H9 (cell line): ENCODE results near the gene MED27. TPM values are rescaled to one million over a fixed set of nuclear protein-coding genes. Genes with fewer than 3 reads are reported as not detected.

Experiments used
- DNase-seq: peaks from one replicate; pipeline ENCODE4 v3.0.0-alpha.2; 2017
- H2AFZ ChIP-seq: one replicate; pipeline ENCODE4 v1.6.1; 2013; ENCODE audit warnings: mild to moderate bottlenecking, low read length, control low read depth, moderate library complexity
- H2AK5ac ChIP-seq: 2 replicates; pipeline ENCODE4 v1.6.1; 2013; ENCODE audit warnings: low read length, control low read depth, mixed read lengths; ENCODE audit not compliant: insufficient read length
- H2BK120ac ChIP-seq: one replicate; pipeline ENCODE4 v1.6.1; 2013; ENCODE audit warnings: low read depth, mild to moderate bottlenecking, low read length, control low read depth, inconsistent platforms; ENCODE audit not compliant: poor library complexity, severe bottlenecking
- H2BK12ac ChIP-seq: 2 replicates; pipeline ENCODE4 v1.6.1; 2013; ENCODE audit warnings: low read length, control low read depth, mixed read lengths, low read depth; ENCODE audit not compliant: insufficient read length
- H2BK15ac ChIP-seq: 2 replicates; pipeline ENCODE4 v1.6.1; 2013; ENCODE audit warnings: low read depth, low read length, control low read depth
- H2BK20ac ChIP-seq: one replicate; pipeline ENCODE4 v1.6.1; 2013; ENCODE audit warnings: low read depth, mild to moderate bottlenecking, low read length, control low read depth, inconsistent platforms; ENCODE audit not compliant: poor library complexity, severe bottlenecking
- H2BK5ac ChIP-seq: 2 replicates; pipeline ENCODE4 v1.6.1; 2013; ENCODE audit warnings: low read length, control low read depth, mixed read lengths; ENCODE audit not compliant: insufficient read length
- H3K14ac ChIP-seq: 2 replicates; pipeline ENCODE4 v1.6.1; 2013; ENCODE audit warnings: low read length, control low read depth; ENCODE audit not compliant: insufficient read depth
- H3K18ac ChIP-seq: 2 replicates; pipeline ENCODE4 v1.6.1; 2013; ENCODE audit warnings: low read depth, mild to moderate bottlenecking, mixed read lengths, low read length, control low read depth; ENCODE audit not compliant: insufficient read length
- H3K23ac ChIP-seq: 2 replicates; pipeline ENCODE4 v1.6.1; 2013; ENCODE audit warnings: low read length, control low read depth, mixed read lengths, low read depth; ENCODE audit not compliant: insufficient read length
- H3K23me2 ChIP-seq: 2 replicates; pipeline ENCODE4 v1.6.1; 2013; ENCODE audit warnings: low read depth, mild to moderate bottlenecking, mixed read lengths, low read length, control low read depth; ENCODE audit not compliant: insufficient read length, poor library complexity, severe bottlenecking
- H3K27ac ChIP-seq: 2 replicates; pipeline ENCODE4 v1.5.1; 2013; ENCODE audit warnings: low read length, control low read depth, mixed read lengths, low read depth; ENCODE audit not compliant: insufficient read length
- H3K27me3 ChIP-seq: 2 replicates; pipeline ENCODE4 v1.6.1; 2013; ENCODE audit warnings: low read length, control low read depth, inconsistent platforms; ENCODE audit not compliant: insufficient read depth
- H3K4ac ChIP-seq: 2 replicates; pipeline ENCODE4 v1.6.1; 2013; ENCODE audit warnings: low read depth, mild to moderate bottlenecking, control low read depth, inconsistent platforms, low read length, moderate library complexity
- H3K4me1 ChIP-seq: 2 replicates; pipeline ENCODE4 v1.6.1; 2013; ENCODE audit warnings: low read length, control low read depth, inconsistent platforms; ENCODE audit not compliant: insufficient read depth
- H3K4me2 ChIP-seq: 2 replicates; pipeline ENCODE4 v1.6.1; 2013; ENCODE audit warnings: low read length, control low read depth, mixed read lengths; ENCODE audit not compliant: insufficient read length, insufficient read depth
- H3K56ac ChIP-seq: 2 replicates; pipeline ENCODE4 v1.6.1; 2013; ENCODE audit warnings: low read depth, mild to moderate bottlenecking, mixed read lengths, low read length, control low read depth; ENCODE audit not compliant: insufficient read length
- H3K79me1 ChIP-seq: 2 replicates; pipeline ENCODE4 v1.6.1; 2013; ENCODE audit warnings: low read depth, mild to moderate bottlenecking, moderate library complexity, low read length, control low read depth, inconsistent platforms; ENCODE audit not compliant: insufficient read depth, poor library complexity, severe bottlenecking
- H3K79me2 ChIP-seq: 2 replicates; pipeline ENCODE4 v1.6.1; 2013; ENCODE audit warnings: low read length, control low read depth, inconsistent platforms; ENCODE audit not compliant: insufficient read depth
- H3K9ac ChIP-seq: 2 replicates; pipeline ENCODE4 v1.6.1; 2013; ENCODE audit warnings: low read length, control low read depth, mixed read lengths; ENCODE audit not compliant: insufficient read length; ENCODE audit errors: extremely low read depth
- H3K9me3 ChIP-seq: one replicate; pipeline ENCODE4 v1.6.1; 2013; ENCODE audit warnings: low read depth, low read length, inconsistent platforms; ENCODE audit not compliant: control insufficient read depth
- H3T11ph ChIP-seq: one replicate; pipeline ENCODE4 v1.6.1; 2013; ENCODE audit warnings: mild to moderate bottlenecking, low read length, control low read depth, inconsistent platforms
- H4K20me1 ChIP-seq: one replicate; pipeline ENCODE4 v1.6.1; 2013; ENCODE audit not compliant: control insufficient read depth, insufficient read length, insufficient read depth
- H4K5ac ChIP-seq: 2 replicates; pipeline ENCODE4 v1.6.1; 2013; ENCODE audit warnings: low read depth, mild to moderate bottlenecking, mixed read lengths, low read length, control low read depth; ENCODE audit not compliant: insufficient read length
- H4K8ac ChIP-seq: replicated peaks from 2 replicates; pipeline ENCODE4 v1.6.1; 2013; ENCODE audit warnings: low read length, control low read depth, mixed read lengths, low read depth; ENCODE audit not compliant: insufficient read length
- H4K91ac ChIP-seq: 2 replicates; pipeline ENCODE4 v1.6.1; 2013; ENCODE audit warnings: low read depth, mild to moderate bottlenecking, moderate library complexity, mixed read lengths, low read length, control low read depth; ENCODE audit not compliant: insufficient read length
- H3K27ac Mint-ChIP-seq, 3 experiments: 2 replicates in 2 of 3; 3 replicates in 1 of 3; pipeline ENCODE4 v1.8.0; 2020 to 2021; ENCODE audit warnings: mixed read lengths in 3 of 3, mild to moderate bottlenecking in 1 of 3, moderate library complexity in 1 of 3
- H3K27me3 Mint-ChIP-seq: 2 replicates; pipeline ENCODE4 v1.8.0; 2021; ENCODE audit warnings: low read depth, mild to moderate bottlenecking, moderate library complexity, mixed read lengths
- H3K36me3 Mint-ChIP-seq, 3 experiments: 2 replicates in 2 of 3; 3 replicates in 1 of 3; pipeline ENCODE4 v1.8.0; 2020 to 2021; ENCODE audit warnings: low read depth in 3 of 3, mixed read lengths in 3 of 3; ENCODE audit not compliant: insufficient read depth in 1 of 3
- H3K4me1 Mint-ChIP-seq, 2 experiments: 2 replicates each; pipeline ENCODE4 v1.8.0; 2020; ENCODE audit warnings: mixed read lengths in 2 of 2
- H3K4me3 Mint-ChIP-seq, 2 experiments: 2 replicates in 1 of 2; 3 replicates in 1 of 2; pipeline ENCODE4 v1.8.0; 2020 to 2021; ENCODE audit warnings: mild to moderate bottlenecking in 2 of 2, mixed read lengths in 2 of 2, moderate library complexity in 1 of 2
- H3K9me3 Mint-ChIP-seq, 2 experiments: 2 replicates in 1 of 2; 3 replicates in 1 of 2; pipeline ENCODE4 v1.8.0; 2020; ENCODE audit warnings: mild to moderate bottlenecking in 2 of 2, mixed read lengths in 2 of 2, moderate library complexity in 1 of 2
- WGBS: extraction: QIAGEN DNeasy Blood & Tissue Kit; methylation state at CpG from one replicate; pipeline ENCODE4 v1.1.7; 2013; ENCODE audit warnings: missing lambda C conversion rate, low lambda C conversion rate, mixed read lengths; ENCODE audit not compliant: insufficient read length; ENCODE audit errors: extremely low coverage; 5-methylcytosine and 5-hydroxymethylcytosine counted together
- total RNA-seq: library from RNA; stranded (reverse); gene quantifications from 2 replicates; pipeline ENCODE4 v1.2.1, GENCODE V29; 2021
- TF ChIP-seq, protein P1 (sequence below): fragments of 200-600 bp; sonication (generic); conservative IDR thresholded peaks from 3 replicates; pipeline ENCODE4 v1.8.0; 2021; ENCODE audit warnings: antibody characterized with exemption, mild to moderate bottlenecking

Gene MED27
- total RNA-seq, 1 experiment from 2014 or later: 33.5 TPM

DNA sequence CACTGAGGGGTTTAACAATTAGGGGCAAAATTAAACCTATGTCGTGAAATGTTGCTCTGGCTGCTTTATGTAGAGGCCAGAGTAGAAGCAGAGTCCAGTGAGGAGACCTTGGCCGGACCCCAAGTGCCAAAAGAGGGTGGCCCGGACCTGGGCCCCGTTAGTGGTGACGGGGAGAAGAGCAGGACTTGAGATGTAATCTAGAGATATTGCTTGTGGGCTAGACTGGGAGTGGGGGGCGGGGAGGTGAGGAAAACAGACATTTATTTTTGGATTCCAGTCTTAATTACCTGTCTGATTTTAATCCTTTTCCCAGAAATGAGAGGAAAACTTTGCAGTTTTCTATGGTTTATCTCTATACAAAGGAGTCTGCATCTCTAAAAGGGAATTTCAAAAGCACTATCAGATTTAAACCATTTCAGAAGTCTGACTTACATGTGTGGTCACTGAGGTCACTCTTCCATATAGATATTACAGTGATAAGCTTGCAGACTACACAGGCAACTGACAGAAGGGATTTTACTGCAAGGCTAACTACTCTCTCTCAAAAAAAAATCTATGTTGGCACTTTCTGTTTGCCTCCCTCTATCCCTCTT is 108.1 kb downstream of the MED27 start:
- Histone ChIP-seq H3K4ac (no peak overlapping the region), H2AK5ac (no peak overlapping the region), H3K56ac (no peak overlapping the region), H2BK20ac (no peak overlapping the region), H3K18ac (no peak overlapping the region), H4K5ac (no peak overlapping the region), H3K9me3 (no peaks in the 10 kb centered on the region), H4K91ac (no peak overlapping the region), H3K14ac (no peak overlapping the region), H3K23me2 (no peaks in the 10 kb centered on the region), H4K20me1 (no peaks in the 10 kb centered on the region), H3K4me1 (no peaks in the 10 kb centered on the region), H3K4me2 (no peak overlapping the region), H2AFZ (no peak overlapping the region), H3K79me1 (no peaks in the 10 kb centered on the region), H2BK15ac (no peak overlapping the region), H3K23ac (no peak overlapping the region), H3K27me3 (peaks cover 4% of the 10 kb centered on the region; the same call in 1 of the 2 replicates), H3K9ac (no peak overlapping the region), H4K8ac (no peak overlapping the region), H3T11ph (no peak overlapping the region), H2BK12ac (no peak overlapping the region), H3K79me2 (no peaks in the 10 kb centered on the region), H3K27ac (no peak overlapping the region), H2BK5ac (no peak overlapping the region), H2BK120ac (no peak overlapping the region)
- Mint-ChIP-seq H3K27ac (no peak overlapping the region), H3K27me3 (peaks cover 8% of the 10 kb centered on the region), H3K36me3 (0 out of 7 replicates have a peak, but pooled peaks cover 0 to 2% (median 0%) of the 10 kb centered on the region in 3 experiments), H3K4me3 (no peak overlapping the region; a peak in 1 of 5 replicates), H3K4me1 (peaks cover 3 to 6% of the 10 kb centered on the region in 2 experiments), H3K9me3 (no peaks in the 10 kb centered on the region)
- TF ChIP-seq, protein P1, sequence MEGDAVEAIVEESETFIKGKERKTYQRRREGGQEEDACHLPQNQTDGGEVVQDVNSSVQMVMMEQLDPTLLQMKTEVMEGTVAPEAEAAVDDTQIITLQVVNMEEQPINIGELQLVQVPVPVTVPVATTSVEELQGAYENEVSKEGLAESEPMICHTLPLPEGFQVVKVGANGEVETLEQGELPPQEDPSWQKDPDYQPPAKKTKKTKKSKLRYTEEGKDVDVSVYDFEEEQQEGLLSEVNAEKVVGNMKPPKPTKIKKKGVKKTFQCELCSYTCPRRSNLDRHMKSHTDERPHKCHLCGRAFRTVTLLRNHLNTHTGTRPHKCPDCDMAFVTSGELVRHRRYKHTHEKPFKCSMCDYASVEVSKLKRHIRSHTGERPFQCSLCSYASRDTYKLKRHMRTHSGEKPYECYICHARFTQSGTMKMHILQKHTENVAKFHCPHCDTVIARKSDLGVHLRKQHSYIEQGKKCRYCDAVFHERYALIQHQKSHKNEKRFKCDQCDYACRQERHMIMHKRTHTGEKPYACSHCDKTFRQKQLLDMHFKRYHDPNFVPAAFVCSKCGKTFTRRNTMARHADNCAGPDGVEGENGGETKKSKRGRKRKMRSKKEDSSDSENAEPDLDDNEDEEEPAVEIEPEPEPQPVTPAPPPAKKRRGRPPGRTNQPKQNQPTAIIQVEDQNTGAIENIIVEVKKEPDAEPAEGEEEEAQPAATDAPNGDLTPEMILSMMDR: no peak
- DNase-seq: no peak
- no CpG with 5 or more reads among the region's 6 CpGs for WGBS
